ENCODE data around the gene QSER1.
A peak's percentile ranks its signal among the peaks of the same experiment; 100 is the strongest.
"Not testable (repeated sequence)": the region's sequence is repeated elsewhere in the genome, so short reads cannot be mapped to it uniquely, and the experiment has no call there.

The QSER1 gene

DNA sequence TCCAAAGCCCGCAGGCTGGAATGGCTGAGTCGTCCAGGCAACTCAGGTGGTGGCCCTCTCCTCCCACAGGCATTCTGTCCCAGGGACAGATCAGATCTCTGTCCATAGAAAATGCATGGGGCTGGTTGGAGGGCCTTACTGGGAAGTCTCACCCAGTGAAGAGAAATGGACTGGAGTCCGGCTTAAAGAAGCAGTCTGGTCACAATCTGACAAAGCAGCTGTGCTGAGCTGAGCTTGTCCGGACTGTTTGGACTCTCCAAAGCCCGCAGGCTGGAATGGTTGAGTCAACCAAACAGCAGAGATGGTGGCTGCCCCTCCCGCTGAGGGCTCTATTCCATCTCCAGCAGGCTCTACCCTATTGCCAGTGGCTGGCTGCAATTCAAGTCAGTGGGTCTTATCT, 108.7 kb downstream of the QSER1 start:
- DNase-seq (ENCODE audit: low read depth): no peak

DNA sequence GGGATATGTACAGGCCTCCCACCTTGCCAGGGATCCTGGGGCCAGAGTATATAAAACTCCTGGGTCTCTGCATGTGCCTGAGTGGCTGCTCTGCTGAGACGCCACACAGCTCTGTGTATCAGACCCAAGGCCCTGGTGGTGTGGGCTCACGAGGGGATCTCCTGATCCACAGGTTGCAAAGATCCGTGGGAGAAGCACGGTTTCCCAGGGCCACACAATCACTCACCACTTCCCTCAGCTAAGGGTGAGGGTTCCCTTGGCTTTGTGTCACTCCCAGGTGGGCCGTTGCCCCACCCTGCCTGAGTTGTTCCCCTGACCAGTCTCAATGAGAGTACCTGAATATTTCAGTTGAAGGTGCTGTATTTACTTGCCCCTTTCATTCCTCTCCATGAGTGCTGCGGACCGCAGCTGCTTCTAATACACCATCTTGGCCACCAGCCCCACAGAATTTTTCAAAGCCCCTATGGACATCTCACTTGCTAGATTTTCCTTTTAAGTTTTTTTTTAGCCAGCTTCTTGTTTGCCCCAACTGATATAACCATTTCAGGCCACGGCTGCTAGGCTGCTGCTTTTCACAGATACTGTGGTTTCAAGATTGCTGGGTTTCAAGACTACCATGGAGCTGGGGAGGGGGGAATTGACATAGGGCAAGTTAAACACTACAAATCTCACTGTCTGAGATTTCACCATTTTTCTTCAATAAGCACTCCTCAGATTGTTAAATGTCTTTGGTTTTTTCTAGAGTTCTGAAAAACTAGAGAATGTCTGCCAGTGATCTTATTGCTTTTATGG, 109.3 kb downstream of the QSER1 start:
- DNase-seq (ENCODE audit: low read depth): no peak

DNA sequence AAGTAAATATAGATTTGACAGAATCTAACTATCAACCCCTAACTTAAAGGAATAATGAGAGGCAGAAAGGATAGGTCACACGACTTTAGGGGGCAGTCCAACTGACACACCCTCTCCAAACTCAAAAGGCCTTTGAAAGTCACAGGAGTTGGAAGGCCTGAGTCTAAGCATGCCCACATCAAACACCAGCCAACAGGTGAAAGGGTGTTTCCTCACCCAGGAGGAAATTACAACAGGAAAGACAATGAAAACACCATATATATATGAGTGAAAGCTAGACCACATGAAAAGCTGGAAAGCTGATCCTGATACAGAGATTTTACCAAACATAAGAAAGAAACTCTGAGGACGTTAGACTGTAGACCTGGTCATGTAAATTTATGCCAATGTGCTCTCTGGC, 112.6 kb downstream of the QSER1 start:
- DNase-seq (ENCODE audit: low read depth): no peak

DNA sequence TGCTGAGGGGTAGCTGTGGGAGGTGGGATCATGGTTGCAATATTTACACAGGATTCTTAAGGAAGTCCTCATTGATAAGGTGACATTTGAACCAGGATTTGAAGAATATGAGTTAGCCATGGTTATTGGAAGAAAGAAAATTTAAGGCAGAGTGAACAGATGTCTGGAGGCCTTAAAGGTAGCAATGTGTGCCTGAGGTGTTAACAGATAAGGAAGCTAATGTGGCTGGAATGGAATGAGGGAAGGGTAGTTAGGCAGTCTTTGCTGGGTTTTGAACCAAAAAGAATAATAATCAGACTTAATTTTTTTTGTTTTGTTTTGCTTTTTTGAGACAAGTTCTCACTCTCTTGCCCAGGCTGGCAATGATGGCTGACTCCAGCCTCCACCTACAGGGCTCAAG, 113.4 kb downstream of the QSER1 start:
- DNase-seq (ENCODE audit: low read depth): no peak

DNA sequence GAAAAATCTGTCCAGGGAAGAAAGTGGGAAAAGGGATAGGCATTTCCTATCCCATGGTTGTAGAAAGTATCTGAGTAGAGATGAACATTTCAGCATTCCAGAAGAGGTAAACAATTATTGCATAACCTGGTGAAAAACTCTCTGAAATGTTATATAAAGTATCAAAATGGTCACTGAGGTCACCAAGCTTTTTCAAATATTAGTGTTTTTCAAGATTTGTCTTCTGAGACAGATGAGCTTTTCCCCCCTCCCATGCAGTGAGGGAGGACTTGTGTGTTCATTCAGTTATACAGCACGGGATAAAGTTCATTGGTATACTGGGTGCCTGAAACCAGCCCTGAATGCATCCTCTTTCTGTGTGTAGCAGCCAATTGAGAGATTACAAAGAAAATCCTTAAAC, 121.1 kb downstream of the QSER1 start:
- no peak for DNase-seq (ENCODE audit: low read depth)

DNA sequence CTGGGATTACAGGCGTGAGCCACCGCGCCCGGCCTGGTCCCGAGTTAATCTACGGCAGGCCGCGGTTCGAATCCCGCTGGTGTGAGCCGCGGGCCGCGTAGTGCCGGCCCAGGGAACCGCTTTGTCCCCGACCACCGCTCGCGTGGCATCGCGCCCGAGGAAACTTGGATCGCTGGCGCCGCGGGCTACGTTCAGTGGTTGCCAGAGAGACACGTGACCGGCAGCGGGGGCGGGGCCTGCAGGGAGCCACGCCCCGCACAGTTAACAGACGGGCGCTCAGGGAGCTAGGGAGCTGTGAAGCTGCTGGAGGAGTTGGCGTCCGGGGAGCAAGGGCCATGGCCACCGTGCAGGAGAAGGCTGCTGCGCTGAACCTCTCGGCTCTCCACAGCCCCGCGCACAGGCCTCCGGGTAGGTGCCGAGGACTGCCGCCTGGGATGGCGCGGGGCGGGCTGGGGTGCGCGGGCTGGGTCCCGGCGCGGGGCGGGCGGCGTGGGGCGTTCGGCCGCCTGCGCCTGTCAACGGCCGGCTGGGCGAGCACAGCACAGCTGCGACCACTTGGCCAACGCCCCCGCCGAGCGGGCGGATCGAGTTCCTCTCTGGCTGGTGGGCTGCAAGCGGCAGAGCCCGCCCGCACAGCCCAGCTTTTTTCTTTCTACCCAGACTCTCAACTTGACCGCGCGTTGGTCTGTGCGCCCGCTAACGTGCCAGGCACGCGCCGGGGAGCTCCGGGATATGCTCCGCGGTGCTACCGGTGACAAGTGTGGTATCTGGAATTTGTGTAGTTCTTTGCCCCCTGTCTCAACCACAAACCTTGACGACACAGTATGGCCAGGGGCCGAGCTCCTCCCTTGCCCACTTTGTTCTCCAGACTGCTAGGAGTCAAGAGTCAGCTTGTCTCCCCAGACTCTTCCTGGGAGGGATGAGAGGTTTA, 123.3 kb downstream of the QSER1 start, which contains the start of gene DEPDC7:
TSS of gene DEPDC7 (plus strand) at position 258 of the 931 bp plus-strand sequence. CDS start at position 336, 78 bp downstream.
- DNase-seq (ENCODE audit: low read depth): peak; percentile 72

DNA sequence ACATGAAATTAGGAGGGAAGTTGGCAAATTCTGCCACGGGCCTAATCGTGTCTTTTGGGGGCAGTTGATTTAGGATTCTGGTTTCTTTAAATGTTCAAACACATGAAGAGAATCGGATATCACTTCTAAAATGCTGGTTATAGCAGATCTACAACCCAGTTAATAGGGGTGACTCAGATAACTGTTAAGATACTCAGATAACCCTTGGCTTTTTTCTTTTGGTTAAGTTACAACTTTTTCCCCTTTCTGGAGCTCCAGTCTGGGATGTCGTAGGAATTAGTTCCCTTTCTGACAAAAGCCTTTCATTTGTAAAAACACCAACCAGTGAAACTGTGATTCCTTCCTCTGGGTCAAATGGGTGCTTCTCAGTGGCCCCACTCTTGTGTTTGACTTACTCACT, 124.0 kb downstream of the QSER1 start:
- DNase-seq (ENCODE audit: low read depth): no peak

DNA sequence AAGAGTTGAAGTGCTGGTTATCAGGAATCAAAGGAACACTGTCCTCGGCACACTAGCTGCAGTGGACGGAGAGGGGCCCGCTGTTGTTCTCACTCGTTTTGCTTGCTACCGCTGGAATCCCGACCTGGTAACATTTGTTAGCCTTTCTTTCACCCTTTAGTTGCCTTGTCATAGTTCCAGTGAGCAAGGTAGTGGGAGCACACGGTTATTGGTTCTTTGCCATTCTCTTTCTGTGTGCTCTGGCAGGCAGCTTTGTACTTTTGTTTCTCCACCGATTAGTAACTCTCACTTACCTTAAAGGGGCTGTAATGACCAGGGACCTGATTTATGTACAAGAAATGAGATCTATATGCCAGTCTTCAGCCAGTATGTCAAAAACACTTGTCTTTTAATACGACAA, 124.9 kb downstream of the QSER1 start:
- no peak for DNase-seq (ENCODE audit: low read depth)

DNA sequence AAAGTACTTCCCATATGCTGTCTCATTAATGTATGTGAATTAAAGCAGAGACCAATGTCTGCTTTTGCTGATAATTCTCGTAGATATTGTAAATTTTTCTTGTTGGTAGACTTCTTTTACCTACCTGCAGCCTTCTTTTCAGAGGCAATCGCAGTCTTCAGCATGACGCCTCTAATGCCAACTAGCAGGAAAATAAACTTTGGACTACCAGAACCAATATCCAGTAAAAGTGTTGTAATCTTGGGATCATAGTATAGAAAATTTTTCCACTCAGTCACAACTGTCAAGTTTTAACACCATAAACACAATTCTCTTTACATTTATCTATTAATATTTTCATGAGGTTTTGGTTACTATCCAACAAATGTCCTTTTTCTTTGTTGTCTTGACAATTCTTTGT, 125.4 kb downstream of the QSER1 start:
- DNase-seq (ENCODE audit: low read depth): no peak

DNA sequence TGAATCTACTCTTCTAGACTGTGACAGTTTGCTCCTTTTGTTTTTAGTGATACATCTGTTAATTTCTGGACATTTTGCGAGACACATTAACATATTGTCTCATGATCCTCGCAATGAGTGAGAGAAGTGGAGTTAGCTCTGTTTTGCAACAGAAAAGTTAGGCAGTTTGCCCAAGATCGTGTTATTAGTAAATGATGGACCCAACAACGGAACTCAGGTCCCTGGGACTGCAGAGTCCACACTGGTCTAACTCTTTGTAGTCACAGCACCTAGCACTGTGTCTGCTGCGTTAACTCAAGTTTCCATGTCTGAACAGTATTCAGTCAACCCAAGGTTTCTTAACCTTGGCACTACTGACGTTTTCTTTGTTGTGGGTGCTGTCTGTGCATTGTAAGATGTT, 126.2 kb downstream of the QSER1 start:
- DNase-seq (ENCODE audit: low read depth): no peak

DNA sequence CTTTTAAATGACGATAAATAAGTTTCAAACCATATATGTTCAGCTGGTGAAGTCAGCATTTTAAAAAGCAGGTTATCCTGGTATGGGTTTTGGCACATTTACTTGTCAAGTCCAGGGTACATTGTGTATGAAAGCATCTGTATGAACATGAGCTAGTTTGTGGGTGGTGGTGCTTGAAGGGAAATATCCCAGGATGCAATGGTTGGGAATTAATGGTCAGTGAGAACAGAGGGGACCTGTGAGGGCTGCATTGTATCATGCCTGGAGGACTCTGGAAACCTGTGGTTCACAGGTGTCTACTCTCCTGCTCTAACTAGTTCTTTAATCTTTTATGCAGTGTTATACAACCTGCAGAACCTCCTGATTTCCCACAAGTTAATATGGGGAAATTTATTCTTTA, 128.9 kb downstream of the QSER1 start:
- DNase-seq (ENCODE audit: low read depth): no peak

DNA sequence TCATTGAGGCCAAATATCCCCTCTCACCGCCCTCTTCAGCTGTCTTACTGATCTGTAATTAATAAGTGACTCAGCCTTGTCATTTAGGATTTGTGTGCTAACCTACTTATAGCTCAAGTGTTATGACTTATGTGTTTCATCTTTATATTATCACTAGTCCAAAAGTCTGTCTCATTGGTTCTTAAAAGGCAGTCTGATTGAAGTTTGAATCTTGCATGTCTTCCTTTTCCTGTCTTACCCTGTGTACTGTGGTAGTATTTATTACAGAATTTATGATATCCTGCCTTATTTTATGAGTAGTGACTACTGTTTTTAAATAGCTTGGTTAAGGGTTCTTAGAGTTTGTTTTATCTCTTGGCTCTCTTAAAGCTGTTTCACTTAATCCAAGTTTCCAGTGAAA, 129.3 kb downstream of the QSER1 start:
- no peak for DNase-seq (ENCODE audit: low read depth)

DNA sequence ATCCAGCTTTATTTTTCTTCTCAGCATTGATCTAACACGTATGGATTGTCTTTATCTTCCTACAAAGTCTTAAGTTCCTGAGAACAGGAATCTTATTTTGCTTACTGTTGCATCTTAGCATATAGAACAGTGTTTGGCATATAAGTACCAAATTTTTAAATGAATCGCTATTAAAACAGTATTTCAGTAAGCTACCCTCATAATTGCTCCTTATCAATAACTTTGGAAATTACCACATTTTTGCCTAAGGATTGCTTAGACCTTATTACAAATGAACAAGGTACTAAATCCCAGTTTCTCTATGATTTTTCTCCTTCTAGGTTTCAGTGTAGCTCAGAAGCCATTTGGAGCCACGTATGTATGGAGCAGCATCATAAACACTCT, 132.7 kb downstream of the QSER1 start:
- DNase-seq (ENCODE audit: low read depth): no peak

DNA sequence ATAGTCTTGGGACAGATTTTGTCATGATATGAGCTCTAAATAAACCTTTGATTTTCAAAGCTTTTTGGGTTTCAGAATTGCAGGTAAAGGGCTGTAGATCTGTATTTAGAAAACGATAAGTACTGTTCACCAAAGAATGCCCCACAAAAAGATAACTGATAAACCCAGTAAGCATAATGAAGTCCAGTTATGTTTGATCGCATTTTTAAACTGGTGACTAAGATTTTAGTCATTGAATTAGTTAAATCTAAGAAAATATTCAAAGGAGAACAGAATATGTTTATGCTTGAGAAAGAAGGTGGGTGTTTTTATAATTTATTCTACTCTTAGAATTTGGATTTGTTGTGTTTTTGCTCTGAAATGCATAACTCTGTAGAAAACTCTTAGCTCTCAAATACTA, 134.6 kb downstream of the QSER1 start:
- DNase-seq (ENCODE audit: low read depth): no peak

DNA sequence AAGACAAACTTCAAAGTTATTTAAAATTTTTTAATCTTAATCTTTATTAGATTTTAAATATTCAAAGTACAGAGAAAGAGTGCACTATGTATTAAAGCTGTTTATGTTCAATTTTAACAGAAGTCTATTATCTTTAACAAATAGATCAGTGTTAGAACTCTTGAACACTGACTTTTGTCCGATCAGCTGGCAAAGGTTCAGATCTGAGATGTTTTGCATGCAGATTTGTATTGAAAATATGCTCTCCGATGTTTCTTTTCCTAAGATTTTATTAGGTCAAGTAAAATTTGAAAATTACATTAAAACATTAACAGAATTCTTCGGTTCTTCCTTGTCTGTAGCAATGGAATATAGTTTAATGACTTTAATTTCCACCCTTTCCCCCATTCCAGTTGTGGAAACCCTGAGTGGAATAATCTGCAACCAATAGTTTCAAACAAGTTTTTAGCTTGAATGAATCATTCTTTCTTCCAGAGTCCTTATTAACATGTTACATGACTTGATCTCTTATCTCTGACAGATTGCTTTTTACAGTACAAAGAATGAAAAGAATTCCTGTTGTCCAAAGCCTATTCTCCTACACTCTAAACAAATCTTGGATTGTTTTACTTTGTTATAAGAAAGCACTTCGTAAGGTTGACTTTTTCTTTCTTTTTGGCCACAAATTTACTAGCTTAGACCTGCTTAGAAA, 135.4 kb downstream of the QSER1 start:
- DNase-seq (ENCODE audit: low read depth): no peak

DNA sequence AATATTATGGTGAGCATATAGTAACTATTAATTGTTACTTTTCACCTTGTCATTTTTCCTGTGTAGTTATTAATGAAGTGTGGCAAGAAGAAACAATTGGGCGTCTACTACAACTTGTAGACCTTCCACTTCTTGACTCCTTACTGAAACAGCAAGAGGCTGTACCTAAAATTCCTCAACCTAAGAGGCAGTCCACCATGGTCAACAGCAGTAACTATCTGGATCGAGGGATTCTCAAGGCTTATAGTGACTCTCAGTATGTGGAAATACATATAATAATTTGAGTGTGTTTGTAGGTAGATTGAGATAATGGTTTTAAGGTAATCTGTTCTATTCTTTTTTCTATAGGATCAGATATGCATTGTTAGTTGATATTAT, 135.9 kb downstream of the QSER1 start:
- DNase-seq (ENCODE audit: low read depth): no peak

DNA sequence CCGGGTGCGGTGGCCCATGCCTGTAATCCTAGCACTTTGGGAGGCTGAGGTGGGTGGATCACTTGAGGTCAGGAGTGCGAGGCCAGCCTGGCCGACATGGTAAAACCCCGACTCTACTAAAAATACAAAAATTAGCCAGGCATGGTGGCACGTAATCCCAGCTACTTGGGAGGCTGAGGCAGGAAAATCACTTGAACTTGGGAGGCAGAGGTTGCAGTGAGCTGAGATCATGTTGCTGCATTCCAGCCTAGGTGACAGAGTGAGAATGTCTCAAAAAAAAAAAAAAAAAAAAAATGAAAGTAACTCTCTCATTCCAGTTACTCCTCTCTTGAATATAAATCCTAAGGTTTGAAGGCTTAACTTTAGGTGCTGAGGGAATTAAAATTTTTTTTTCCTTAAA, 136.6 kb downstream of the QSER1 start:
- not testable (repeated sequence) for DNase-seq (ENCODE audit: low read depth)

Data from activated T-cell treated with anti-CD3 and anti-CD28 coated beads for 1 hour (primary cell).